GM06990 (cell line): ENCODE results near the gene SERPINA12.
"Not testable (repeated sequence)": the region's sequence is repeated elsewhere in the genome, so short reads cannot be mapped to it uniquely, and the experiment has no call there.

Experiments
- DNase-seq: peaks from one replicate; pipeline ENCODE4 v3.0.0-alpha.2; 2011; ENCODE audit not compliant: insufficient read length; ENCODE audit errors: extremely low read depth
- H3K27me3 ChIP-seq: replicated peaks from 2 replicates; pipeline ENCODE4 v1.6.0; 2011; ENCODE audit warnings: low read length; ENCODE audit not compliant: control insufficient read depth, insufficient read depth
- H3K36me3 ChIP-seq: 2 replicates; pipeline ENCODE4 v1.5.1; 2011; ENCODE audit warnings: low read length; ENCODE audit not compliant: control insufficient read depth, insufficient read depth
- H3K4me3 ChIP-seq: replicated peaks from 2 replicates; pipeline ENCODE4 v1.5.1; 2011; ENCODE audit warnings: low read depth, mild to moderate bottlenecking, control low read depth, low read length
- CTCF ChIP-seq: IDR thresholded peaks from 2 replicates; pipeline ENCODE4 v1.5.1; 2011; ENCODE audit warnings: low read length, control low read depth, mild to moderate bottlenecking, inconsistent platforms; ENCODE audit not compliant: insufficient read depth, poor library complexity, severe bottlenecking

The SERPINA12 gene

GRCh38 chr14:94514351-94514750, 5.1 kb upstream of the SERPINA12 start:
- H3K27me3 ChIP-seq, result no peaks in the 10 kb centered on the region
- TF ChIP-seq CTCF, result no peak
- no peak overlapping the region for H3K4me3 ChIP-seq
- no peak for DNase-seq
- no peaks in the 10 kb centered on the region for H3K36me3 ChIP-seq

GRCh38 chr14:94510481-94510880, 1.2 kb upstream of the SERPINA12 start:
- not testable (repeated sequence) for H3K27me3 ChIP-seq, H3K4me3 ChIP-seq, DNase-seq, H3K36me3 ChIP-seq

DNA sequence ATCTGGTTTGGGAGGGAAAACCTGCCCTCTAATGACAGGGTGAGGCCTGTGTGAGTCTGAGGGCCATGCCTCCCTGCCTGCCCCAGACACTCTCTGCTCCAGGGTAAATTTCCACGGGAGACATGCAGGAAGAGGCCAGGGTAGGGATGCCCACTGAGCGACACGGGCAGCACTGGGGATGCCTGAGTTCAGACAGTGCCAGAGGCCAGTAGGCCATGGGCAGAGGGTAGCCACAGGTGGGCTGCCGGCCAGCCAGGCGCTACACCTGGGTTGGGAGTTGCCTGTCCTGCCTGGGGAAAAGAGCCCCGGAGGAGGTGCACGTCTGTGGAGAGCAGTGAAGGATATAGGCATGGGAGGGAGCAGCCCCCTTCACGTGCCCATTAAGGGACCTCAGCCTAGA, 3.6 kb downstream of the SERPINA12 start:
- Histone ChIP-seq H3K36me3 (no peaks in the 10 kb centered on the region), H3K27me3 (no peaks in the 10 kb centered on the region), H3K4me3 (no peak overlapping the region)
- DNase-seq, result no peak
- TF ChIP-seq CTCF, result no peak

GRCh38 chr14:94505206-94505605, 4.1 kb downstream of the SERPINA12 start:
- Histone ChIP-seq H3K27me3 (no peaks in the 10 kb centered on the region), H3K36me3 (no peaks in the 10 kb centered on the region), H3K4me3 (no peak overlapping the region)
- TF ChIP-seq CTCF, result no peak
- DNase-seq, result no peak

DNA sequence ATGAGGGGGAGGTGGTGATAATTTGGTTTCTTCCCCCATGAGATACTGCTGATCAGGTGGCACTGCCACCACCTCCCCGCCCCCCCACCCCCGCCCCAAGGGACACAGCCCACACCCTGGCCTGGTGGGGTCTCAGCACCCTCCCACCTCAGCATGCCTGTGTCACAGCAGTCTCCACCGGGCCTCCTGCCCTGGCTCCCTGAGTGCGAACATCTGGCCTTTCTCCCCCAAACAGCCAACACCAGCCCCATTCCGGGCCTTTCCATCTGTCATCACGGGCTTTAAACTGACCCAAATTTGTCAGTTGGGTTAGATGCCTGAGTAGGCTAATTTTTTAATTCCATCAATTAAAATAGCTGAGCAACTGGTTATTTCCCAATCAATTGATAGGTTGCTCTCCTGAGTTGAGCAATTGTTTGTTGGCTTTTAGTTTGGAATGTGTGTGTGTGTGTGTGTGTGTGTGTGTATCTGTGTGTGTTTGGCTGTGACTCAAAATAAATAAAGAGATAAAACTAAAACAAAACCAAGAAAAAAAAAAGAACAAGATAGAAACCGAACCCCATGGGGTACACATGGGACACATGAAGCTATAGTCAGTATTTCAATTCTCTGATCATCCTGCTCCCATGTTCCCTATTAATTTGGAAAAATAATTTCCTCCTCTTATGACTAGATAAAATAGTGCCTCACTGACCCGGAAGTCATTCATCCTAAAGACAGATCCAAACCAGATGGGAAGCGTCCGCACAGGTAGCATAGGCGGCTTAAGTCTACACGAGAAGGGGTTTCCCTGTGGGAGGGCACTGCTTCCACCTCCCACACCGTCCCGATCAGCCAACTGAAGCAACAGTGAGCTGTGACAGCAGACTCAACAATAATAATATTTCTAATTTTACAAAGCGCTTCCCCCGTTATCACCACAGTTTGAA, 7.4 kb downstream of the SERPINA12 start:
- H3K4me3 ChIP-seq, result no peak overlapping the region
- no peak for TF ChIP-seq CTCF
- no peaks in the 10 kb centered on the region for H3K36me3 ChIP-seq
- no peak for DNase-seq
- no peaks in the 10 kb centered on the region for H3K27me3 ChIP-seq

DNA sequence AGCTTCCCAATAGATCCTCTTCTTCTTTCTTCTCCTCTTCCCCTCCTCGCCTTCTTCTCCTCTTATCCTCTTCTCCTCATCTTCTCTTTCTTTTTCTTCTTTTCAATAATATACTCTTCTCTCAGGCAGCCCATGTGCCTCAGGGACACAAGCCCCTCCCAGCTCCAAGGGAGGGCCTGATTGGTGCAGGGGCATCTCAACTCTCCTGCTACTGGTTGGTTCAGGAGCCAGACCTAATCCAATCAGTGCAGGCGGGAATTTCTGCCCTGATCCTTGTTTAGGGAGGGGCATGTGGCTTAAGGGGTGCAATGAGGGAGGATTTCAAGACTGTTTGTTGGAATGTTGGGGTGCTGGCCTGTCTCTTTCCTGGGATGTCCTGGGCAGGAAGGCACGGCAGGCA, 9.0 kb downstream of the SERPINA12 start:
- no peaks in the 10 kb centered on the region for H3K27me3 ChIP-seq
- H3K36me3 ChIP-seq, result no peaks in the 10 kb centered on the region
- TF ChIP-seq CTCF, result no peak
- H3K4me3 ChIP-seq, result no peak overlapping the region
- DNase-seq, result no peak
